ENCODE measurements around the gene CTNNBIP1. TPM values are rescaled to one million over a fixed set of nuclear protein-coding genes. Genes with fewer than 3 reads are reported as not detected.

Gene CTNNBIP1
- total RNA-seq, 1 experiment from 2014 or later, result 31.3 TPM

- TF ChIP-seq TCF7L2 (IDR thresholded peaks at IDR 0.05; ENCODE audit: borderline replicate concordance, extremely low read depth, insufficient read depth, insufficient read length) (no peak), RAD21 (IDR thresholded peaks at IDR 0.05; ENCODE audit: low read depth) (no peak), ZNF274 (IDR thresholded peaks at IDR 0.05; ENCODE audit: low read depth, low read length) (no peak), YY1 (IDR thresholded peaks at IDR 0.05; ENCODE audit: extremely low read depth, insufficient replicate concordance, low read depth, low read length) (no peak), ATF3 (IDR thresholded peaks at IDR 0.05) (no peak), EZH2phosphoT487 (IDR thresholded peaks at IDR 0.05; ENCODE audit: borderline replicate concordance) (no peak), MAX (IDR thresholded peaks at IDR 0.05) (no peak), POLR2A (IDR thresholded peaks at IDR 0.05; ENCODE audit: borderline replicate concordance, extremely low read depth, insufficient read depth, insufficient read length) (no peak), ZFX (IDR thresholded peaks at IDR 0.05) (no peak)
Observed at GRCh38 chr1:9808459-9808858, 101.6 kb downstream of the CTNNBIP1 start (continued).

GRCh38 chr1:9807541-9807940 lies 102.5 kb downstream of the CTNNBIP1 start:
- CTCF ChIA-PET, result interaction anchor here (0.8 kb wide), 1 partner anchor 12 kb away, joined by 3 read pairs; no protein-coding TSS in a partner anchor

More at GRCh38 chr1:9807541-9807940, 102.5 kb downstream of the CTNNBIP1 start:
- no TSS peak for BruUV-seq (replicated peaks)
- ATAC-seq (no peak), DNase-seq (ENCODE audit: low read depth, low spot score) (no peak)
- no peaks in the 10 kb centered on the region; the same call in 1 of the 2 replicates for H4K20me1 ChIP-seq (ENCODE audit: insufficient read depth)
- no peaks in the 10 kb centered on the region for H3K27me3 ChIP-seq (ENCODE audit: insufficient read depth, low read length)
- H3K9me2 ChIP-seq (ENCODE audit: insufficient read depth), result no peaks in the 10 kb centered on the region
- H3K4me3 ChIP-seq (replicated peaks in 1 of 2; ENCODE audit: low read depth in 1 of 2, low read length in 2 of 2), result no peak overlapping the region
- H3K4me2 ChIP-seq (ENCODE audit: low read length), result no peak overlapping the region
- H3K9me3 ChIP-seq (ENCODE audit: control insufficient read depth in 1 of 2, insufficient read depth in 1 of 2, low read depth in 1 of 2, low read length in 2 of 2), result no peaks in the 10 kb centered on the region
- ChIA-PET POLR2A (no interaction called here), RAD21 (ENCODE audit: low non-redundant PET in 1 of 2, low total read pairs in 2 of 2, uncharacterized antibody in 2 of 2, unreplicated experiment in 2 of 2) (no interaction called here)
- no peak overlapping the region for H3K27ac ChIP-seq (ENCODE audit: low read depth, low read length)
- peaks cover 4 to 5% of the 10 kb centered on the region in 2 experiments; a peak in 3 of 4 replicates for H3K4me1 ChIP-seq (ENCODE audit: control insufficient read depth in 1 of 2, insufficient read depth in 2 of 2, low read length in 2 of 2)
- no peak overlapping the region for H3K9ac ChIP-seq (ENCODE audit: low read length)
- H3K79me2 ChIP-seq (ENCODE audit: insufficient read depth, low read length), result peaks cover 90% of the 10 kb centered on the region
- intact Hi-C loops (cut with micrococcal nuclease), result no loop called here
- H3K36me3 ChIP-seq (ENCODE audit: control insufficient read depth in 1 of 2, insufficient read depth in 2 of 2, low read length in 2 of 2), result no peaks in the 10 kb centered on the region
- no peak for TF ChIP-seq RAD21 (IDR thresholded peaks at IDR 0.05; ENCODE audit: low read depth)
- no peak for TF ChIP-seq ZBTB33 (IDR thresholded peaks at IDR 0.05; ENCODE audit: extremely low read depth, insufficient replicate concordance, low read length)
- no peak for TF ChIP-seq FOSL1 (IDR thresholded peaks at IDR 0.05; ENCODE audit: low read depth)
- TF ChIP-seq TCF7L2 (IDR thresholded peaks at IDR 0.05; ENCODE audit: borderline replicate concordance, extremely low read depth, insufficient read depth, insufficient read length), result no peak
- TF ChIP-seq JUND (IDR thresholded peaks at IDR 0.05), result no peak
- TF ChIP-seq ATF3 (IDR thresholded peaks at IDR 0.05), result no peak
- TF ChIP-seq ELF1 (IDR thresholded peaks at IDR 0.05; ENCODE audit: borderline replicate concordance, low read depth), result no peak
- TF ChIP-seq EZH2 (IDR thresholded peaks at IDR 0.05), result no peak
- no peak for TF ChIP-seq CEBPB (IDR thresholded peaks at IDR 0.05; ENCODE audit: low read depth)
- TF ChIP-seq SIN3A (IDR thresholded peaks at IDR 0.05; ENCODE audit: low read depth), result no peak
- no peak for TF ChIP-seq SRF (IDR thresholded peaks at IDR 0.05; ENCODE audit: low read depth)
- TF ChIP-seq REST (IDR thresholded peaks at IDR 0.05; ENCODE audit: low read depth), result no peak
- no peak for TF ChIP-seq SP1 (IDR thresholded peaks at IDR 0.05; ENCODE audit: low read depth)
- no peak for TF ChIP-seq POLR2A (IDR thresholded peaks at IDR 0.05; ENCODE audit: borderline replicate concordance, extremely low read depth, insufficient read depth, insufficient read length)
- no peak for TF ChIP-seq YY1 (IDR thresholded peaks at IDR 0.05; ENCODE audit: extremely low read depth, insufficient replicate concordance, low read depth, low read length)
- no peak overlapping the region for H2AFZ ChIP-seq (ENCODE audit: low read depth, low read length, poor library complexity, severe bottlenecking)

Data from HCT116 (cell line).